Vagina (tissue), 2 donors: ENCODE results near the gene CAMP. TPM values are rescaled to one million over a fixed set of nuclear protein-coding genes. Genes with fewer than 3 reads are reported as not detected.
"Not testable (repeated sequence)": the region's sequence is repeated elsewhere in the genome, so short reads cannot be mapped to it uniquely, and the experiment has no call there.

ENCODE experiments used
- DNase-seq, 2 donors: peaks; one replicate each; pipeline ENCODE4 v3.0.0-alpha.2; 2017; ENCODE audit errors: extremely low spot score in 2 of 2
- H3K27ac ChIP-seq: fragments of 200-600 bp; sonication (generic); one replicate; pipeline ENCODE4 v1.5.1; 2019
- H3K27me3 ChIP-seq: fragments of 200-600 bp; sonication (generic); one replicate; pipeline ENCODE4 v1.5.1; 2019
- H3K36me3 ChIP-seq, 2 donors: fragments of 200-600 bp; sonication (generic); one replicate each; pipeline ENCODE4 v1.5.1; 2017 to 2019
- H3K4me1 ChIP-seq: fragments of 200-600 bp; sonication (generic); one replicate; pipeline ENCODE4 v1.5.1; 2019
- H3K4me3 ChIP-seq, 2 donors: fragments of 200-600 bp; sonication (generic); 1 replicate in 1 of 2; 2 replicates in 1 of 2; pipeline ENCODE4 v1.5.1; 2016 to 2019
- H3K9me3 ChIP-seq: fragments of 200-600 bp; sonication (generic); one replicate; pipeline ENCODE4 v1.5.1; 2019
- CTCF ChIP-seq, 3 experiments: fragments of 450-650 bp in 2 of 3; fragments of 200-600 bp in 1 of 3; sonication (generic) in 1 of 3; IDR thresholded peaks; one replicate each; pipeline ENCODE4 v1.5.1; 2017 to 2019; ENCODE audit warnings: antibody characterized with exemption in 3 of 3, mild to moderate bottlenecking in 2 of 3, moderate library complexity in 2 of 3
- POLR2A ChIP-seq, 2 donors: fragments of 450-650 bp; IDR thresholded peaks; one replicate each; pipeline ENCODE4 v1.6.1; 2017; ENCODE audit warnings: antibody characterized with exemption in 2 of 2, mild to moderate bottlenecking in 2 of 2, moderate library complexity in 2 of 2
- POLR2AphosphoS5 ChIP-seq, 2 donors: sonication (generic); formaldehyde crosslinking; IDR thresholded peaks; one replicate each; pipeline ENCODE4 v1.9.0; 2017; ENCODE audit warnings: antibody characterized with exemption in 2 of 2, mild to moderate bottlenecking in 2 of 2, low read depth in 1 of 2; ENCODE audit not compliant: insufficient read depth in 1 of 2
- intact Hi-C: fragments of 100-400 bp; cut with DNase I; formaldehyde crosslinking; loops from one replicate; pipeline ENCODE4 v1.15.1; 2023
- total RNA-seq: library from RNA; depleted of rRNA; stranded (reverse); fragments of >200 nt; gene quantifications from one replicate; pipeline ENCODE4 v1.2.3, GENCODE V29; 2016

CAMP gene
- total RNA-seq, 1 donor from 2014 or later, result not detected

DNA sequence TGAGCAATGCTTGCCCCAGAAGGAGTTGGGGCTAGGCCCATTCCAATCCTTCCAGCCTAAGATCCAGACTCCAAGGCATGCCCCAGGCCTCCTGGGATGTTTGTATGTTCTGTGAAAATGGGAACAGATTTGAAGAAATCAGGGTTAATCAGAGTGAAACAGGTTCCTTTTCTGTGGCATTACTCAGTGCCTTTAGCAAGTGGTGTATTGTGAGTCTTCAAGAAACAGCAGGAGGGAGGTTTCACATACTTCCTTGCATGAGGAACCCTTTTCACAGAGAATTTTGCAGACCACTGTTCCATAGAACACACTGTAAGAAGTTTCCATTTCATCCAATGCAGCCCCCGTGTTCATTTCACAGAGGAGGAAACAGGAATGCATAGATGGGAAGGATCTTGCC, 26.7 kb upstream of the CAMP start:
- no peak for TF ChIP-seq CTCF (IDR thresholded peaks at IDR 0.05)
- no peak for TF ChIP-seq POLR2AphosphoS5 (IDR thresholded peaks at IDR 0.05; ENCODE audit: insufficient read depth in 1 of 2, low read depth in 1 of 2)
- TF ChIP-seq POLR2A (IDR thresholded peaks at IDR 0.05), result no peak
- intact Hi-C loops, result no loop called here
- no peak for DNase-seq

GRCh38 chr3:48199117-48199516, 24.2 kb upstream of the CAMP start:
- H3K27ac ChIP-seq, result no peak overlapping the region
- H3K9me3 ChIP-seq, result no peaks in the 10 kb centered on the region
- intact Hi-C loops, result no loop called here
- no peaks in the 10 kb centered on the region for H3K36me3 ChIP-seq
- H3K27me3 ChIP-seq, result no peaks in the 10 kb centered on the region
- H3K4me3 ChIP-seq, result no peak overlapping the region
- no peaks in the 10 kb centered on the region for H3K4me1 ChIP-seq
- no peak for DNase-seq
- TF ChIP-seq POLR2AphosphoS5 (IDR thresholded peaks at IDR 0.05; ENCODE audit: insufficient read depth in 1 of 2, low read depth in 1 of 2) (no peak), POLR2A (IDR thresholded peaks at IDR 0.05) (no peak), CTCF (IDR thresholded peaks at IDR 0.05) (no peak)

More for the DNA sequence above, 26.7 kb upstream of the CAMP start:
- no peaks in the 10 kb centered on the region for H3K9me3 ChIP-seq
- H3K4me3 ChIP-seq, result no peak overlapping the region
- no peaks in the 10 kb centered on the region for H3K4me1 ChIP-seq
- no peaks in the 10 kb centered on the region for H3K36me3 ChIP-seq
- no peaks in the 10 kb centered on the region for H3K27me3 ChIP-seq
- H3K27ac ChIP-seq, result no peak overlapping the region

DNA sequence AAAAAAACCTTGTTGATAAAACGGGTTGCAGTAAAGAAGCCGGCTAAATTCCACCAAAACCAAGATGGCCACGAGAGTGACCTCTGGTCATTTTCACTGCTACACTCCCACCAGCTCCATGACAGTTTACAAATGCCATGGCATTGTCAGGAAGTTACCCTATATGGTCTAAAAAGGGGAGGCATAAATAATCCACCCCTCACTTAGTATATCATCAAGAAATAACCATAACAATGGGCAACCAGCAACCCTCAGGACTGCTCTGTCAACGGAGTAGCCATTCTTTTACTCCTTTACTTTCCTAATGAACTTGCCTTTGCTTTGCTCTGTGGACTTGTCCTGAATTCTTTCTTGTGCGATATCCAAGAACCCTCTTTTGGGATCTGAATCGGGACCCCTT, 20.7 kb upstream of the CAMP start:
- no peaks in the 10 kb centered on the region for H3K4me1 ChIP-seq
- H3K27ac ChIP-seq, result no peak overlapping the region
- no peak for DNase-seq
- H3K4me3 ChIP-seq, result no peak overlapping the region
- H3K9me3 ChIP-seq, result no peaks in the 10 kb centered on the region
- no peaks in the 10 kb centered on the region for H3K36me3 ChIP-seq
- intact Hi-C loops, result no loop called here
- no peak for TF ChIP-seq POLR2A (IDR thresholded peaks at IDR 0.05)
- no peak for TF ChIP-seq CTCF (IDR thresholded peaks at IDR 0.05)
- no peak for TF ChIP-seq POLR2AphosphoS5 (IDR thresholded peaks at IDR 0.05; ENCODE audit: insufficient read depth in 1 of 2, low read depth in 1 of 2)
- no peaks in the 10 kb centered on the region for H3K27me3 ChIP-seq

- no peak for DNase-seq
- no peaks in the 10 kb centered on the region for H3K36me3 ChIP-seq
- no peak overlapping the region for H3K4me3 ChIP-seq
- no peaks in the 10 kb centered on the region for H3K9me3 ChIP-seq
- no peaks in the 10 kb centered on the region for H3K4me1 ChIP-seq
- TF ChIP-seq POLR2AphosphoS5 (IDR thresholded peaks at IDR 0.05; ENCODE audit: insufficient read depth in 1 of 2, low read depth in 1 of 2), result no peak
- intact Hi-C loops, result no loop called here
- no peaks in the 10 kb centered on the region for H3K27me3 ChIP-seq
- no peak overlapping the region for H3K27ac ChIP-seq
Measured at GRCh38 chr3:48208076-48208475, 15.2 kb upstream of the CAMP start.

- H3K27me3 ChIP-seq, result no peaks in the 10 kb centered on the region
- H3K27ac ChIP-seq, result no peak overlapping the region
- intact Hi-C loops, result no loop called here
- peaks cover 3% of the 10 kb centered on the region for H3K4me1 ChIP-seq
- DNase-seq, result no peak
- no peak for TF ChIP-seq POLR2A (IDR thresholded peaks at IDR 0.05)
- no peak for TF ChIP-seq POLR2AphosphoS5 (IDR thresholded peaks at IDR 0.05; ENCODE audit: insufficient read depth in 1 of 2, low read depth in 1 of 2)
- TF ChIP-seq CTCF (IDR thresholded peaks at IDR 0.05), result no peak
- H3K36me3 ChIP-seq, result no peaks in the 10 kb centered on the region
- no peaks in the 10 kb centered on the region for H3K9me3 ChIP-seq
- H3K4me3 ChIP-seq, result no peak overlapping the region
Measured at GRCh38 chr3:48209445-48209844, 13.8 kb upstream of the CAMP start.

DNA sequence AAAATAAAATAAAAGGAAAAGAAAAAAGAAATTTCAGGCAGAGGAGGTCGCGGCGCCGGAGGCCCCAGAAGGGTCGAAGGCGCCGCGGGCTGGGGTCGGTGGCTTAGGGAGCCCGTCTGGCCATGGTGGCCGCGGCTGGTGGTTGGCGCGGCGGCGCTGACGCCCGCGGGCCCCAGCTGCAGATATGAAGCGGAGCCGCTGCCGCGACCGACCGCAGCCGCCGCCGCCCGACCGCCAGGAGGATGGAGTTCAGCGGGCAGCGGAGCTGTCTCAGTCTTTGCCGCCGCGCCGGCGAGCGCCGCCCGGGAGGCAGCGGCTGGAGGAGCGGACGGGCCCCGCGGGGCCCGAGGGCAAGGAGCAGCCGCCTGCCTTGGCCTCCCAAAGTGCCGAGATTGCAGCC, 12.8 kb upstream of the CAMP start:
- peaks cover 14% of the 10 kb centered on the region for H3K4me1 ChIP-seq
- H3K4me3 ChIP-seq, H3K9me3 ChIP-seq, intact Hi-C loops, H3K27ac ChIP-seq, H3K27me3 ChIP-seq, H3K36me3 ChIP-seq, DNase-seq: not testable (repeated sequence)

- H3K4me1 ChIP-seq, result peaks cover 24% of the 10 kb centered on the region
- H3K27me3 ChIP-seq, H3K9me3 ChIP-seq, H3K4me3 ChIP-seq, H3K27ac ChIP-seq, H3K36me3 ChIP-seq, DNase-seq, intact Hi-C loops: not testable (repeated sequence)
Measured at GRCh38 chr3:48211776-48212175, 11.5 kb upstream of the CAMP start.
